ENCODE results near the gene ARL2. TPM values are rescaled to one million over a fixed set of nuclear protein-coding genes. Genes with fewer than 3 reads are reported as not detected.

The ARL2 gene
- total and polyA plus RNA-seq, 2 experiments from 2014 or later: 189 to 230 TPM

DNA sequence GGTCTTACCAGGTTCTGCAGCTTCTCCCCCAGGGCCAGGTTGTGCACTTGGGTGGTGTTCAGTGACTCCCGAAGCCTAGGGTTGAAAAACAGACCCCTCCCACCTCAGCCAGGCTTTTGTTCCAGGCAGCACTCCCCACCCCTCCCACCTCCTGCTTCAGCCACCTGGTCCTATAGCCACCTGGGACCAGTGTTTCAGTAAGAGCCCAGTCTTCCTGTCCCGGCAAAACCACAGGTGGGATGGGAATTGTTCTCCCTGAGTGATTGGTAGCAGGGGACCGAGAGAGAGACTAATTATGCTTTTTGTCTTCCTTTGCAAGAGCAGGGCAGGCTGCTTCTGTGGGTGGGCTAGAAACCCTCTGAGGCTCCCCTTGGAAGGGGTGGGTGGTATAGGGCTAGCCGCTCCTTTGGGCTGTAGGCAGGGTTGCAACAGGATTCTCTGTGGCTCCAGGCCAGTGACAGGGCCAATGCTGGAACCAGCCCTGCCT, 52.9 kb downstream of the ARL2 start:
- Histone ChIP-seq H3K9me3 (ENCODE audit: low read depth) (no peaks in the 10 kb centered on the region), H3K27me3 (no peaks in the 10 kb centered on the region), H3K36me3 (no peaks in the 10 kb centered on the region), H3K4me1 (ENCODE audit: low read depth) (peaks cover 24% of the 10 kb centered on the region), H3K27ac (peak overlapping the region; percentile 80), H3K4me3 (no peak overlapping the region)
- TF ChIP-seq, protein P1, sequence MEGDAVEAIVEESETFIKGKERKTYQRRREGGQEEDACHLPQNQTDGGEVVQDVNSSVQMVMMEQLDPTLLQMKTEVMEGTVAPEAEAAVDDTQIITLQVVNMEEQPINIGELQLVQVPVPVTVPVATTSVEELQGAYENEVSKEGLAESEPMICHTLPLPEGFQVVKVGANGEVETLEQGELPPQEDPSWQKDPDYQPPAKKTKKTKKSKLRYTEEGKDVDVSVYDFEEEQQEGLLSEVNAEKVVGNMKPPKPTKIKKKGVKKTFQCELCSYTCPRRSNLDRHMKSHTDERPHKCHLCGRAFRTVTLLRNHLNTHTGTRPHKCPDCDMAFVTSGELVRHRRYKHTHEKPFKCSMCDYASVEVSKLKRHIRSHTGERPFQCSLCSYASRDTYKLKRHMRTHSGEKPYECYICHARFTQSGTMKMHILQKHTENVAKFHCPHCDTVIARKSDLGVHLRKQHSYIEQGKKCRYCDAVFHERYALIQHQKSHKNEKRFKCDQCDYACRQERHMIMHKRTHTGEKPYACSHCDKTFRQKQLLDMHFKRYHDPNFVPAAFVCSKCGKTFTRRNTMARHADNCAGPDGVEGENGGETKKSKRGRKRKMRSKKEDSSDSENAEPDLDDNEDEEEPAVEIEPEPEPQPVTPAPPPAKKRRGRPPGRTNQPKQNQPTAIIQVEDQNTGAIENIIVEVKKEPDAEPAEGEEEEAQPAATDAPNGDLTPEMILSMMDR (IDR thresholded peaks at IDR 0.05; ENCODE audit: low read depth, low read length): no peak
- DNase-seq (ENCODE audit: low read depth in 1 of 2, low spot score in 1 of 2): no peak

DNA sequence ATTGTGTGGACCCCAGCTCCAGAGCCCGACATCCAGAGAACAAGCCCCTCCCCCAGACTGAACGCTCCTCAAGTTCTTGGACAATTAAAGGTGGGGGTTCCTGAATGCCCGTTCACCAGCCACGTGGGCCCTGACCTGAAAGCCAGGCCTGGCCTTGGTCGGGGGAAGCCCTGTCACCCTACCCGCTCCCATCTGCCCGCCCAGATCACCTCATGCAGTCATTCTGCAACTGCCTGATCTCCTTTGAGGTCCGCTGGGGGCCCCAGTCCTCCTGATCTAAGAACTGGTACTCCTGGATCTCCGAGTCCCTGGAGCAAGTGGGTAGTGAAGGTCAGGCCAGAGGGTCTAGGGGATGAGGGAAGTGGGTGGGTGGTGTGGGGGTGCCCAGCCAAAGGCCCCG, 53.5 kb downstream of the ARL2 start:
- Histone ChIP-seq H3K4me1 (ENCODE audit: low read depth) (peaks cover 24% of the 10 kb centered on the region), H3K4me3 (no peak overlapping the region), H3K9me3 (ENCODE audit: low read depth) (no peaks in the 10 kb centered on the region), H3K27ac (peak overlapping the region; percentile 80), H3K36me3 (no peaks in the 10 kb centered on the region), H3K27me3 (no peaks in the 10 kb centered on the region)
- no peak for DNase-seq (ENCODE audit: low read depth in 1 of 2, low spot score in 1 of 2)
- TF ChIP-seq, protein P1 (IDR thresholded peaks at IDR 0.05; ENCODE audit: low read depth, low read length): no peak

DNA sequence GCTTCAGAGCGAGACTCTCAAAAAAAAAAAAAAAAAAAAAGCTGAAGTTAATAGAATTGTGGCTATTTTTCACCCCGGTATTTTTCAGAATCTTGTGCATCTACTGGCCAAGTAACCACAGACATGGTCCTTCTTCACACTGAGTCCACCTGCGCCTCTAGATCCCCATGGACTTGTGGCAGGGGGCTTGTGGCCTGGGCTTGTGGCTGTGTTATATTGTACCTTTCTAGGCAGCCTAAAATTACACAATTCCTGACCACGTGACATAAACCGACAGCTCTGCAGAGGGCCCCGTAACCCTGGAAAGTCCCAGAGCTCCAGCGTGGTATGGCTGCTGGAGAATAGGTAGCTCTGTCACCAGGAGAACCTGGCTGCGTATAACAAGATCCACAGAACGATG, 55.3 kb downstream of the ARL2 start:
- Histone ChIP-seq H3K27me3 (no peaks in the 10 kb centered on the region), H3K9me3 (ENCODE audit: low read depth) (no peaks in the 10 kb centered on the region), H3K4me3 (no peak overlapping the region), H3K27ac (no peak overlapping the region), H3K4me1 (ENCODE audit: low read depth) (peaks cover 24% of the 10 kb centered on the region), H3K36me3 (no peaks in the 10 kb centered on the region)
- peak in 1 of 2 donors; percentile 8 for DNase-seq (ENCODE audit: low read depth in 1 of 2, low spot score in 1 of 2)
- TF ChIP-seq, protein P1 (IDR thresholded peaks at IDR 0.05; ENCODE audit: low read depth, low read length): no peak

Other genes with a start within 250 kb of the ARL2 start
- gene SF1, start 235.6 kb upstream of the ARL2 start, total RNA-seq: 168 and 360 TPM in 2 replicates
- 143 and 233 TPM in 2 replicates for gene SF1, start 235.6 kb upstream of the ARL2 start, polyA plus RNA-seq
- 24.3 and 35.9 TPM in 2 replicates for gene MAP4K2, start 210.9 kb upstream of the ARL2 start, total RNA-seq
- gene MAP4K2, start 210.9 kb upstream of the ARL2 start, polyA plus RNA-seq: 16.1 and 31.1 TPM in 2 replicates
- 26.7 and 27.7 TPM in 2 replicates for gene MEN1, start 203.6 kb upstream of the ARL2 start, total RNA-seq
- gene MEN1, start 203.6 kb upstream of the ARL2 start, polyA plus RNA-seq: 57.5 and 62.1 TPM in 2 replicates
- gene CDC42BPG, start 169.5 kb upstream of the ARL2 start, total RNA-seq: 4.6 and 10.1 TPM in 2 replicates
- gene CDC42BPG, start 169.5 kb upstream of the ARL2 start, polyA plus RNA-seq: 2.2 and 3.5 TPM in 2 replicates
- gene EHD1, start 135.5 kb upstream of the ARL2 start, total RNA-seq: 119 and 160 TPM in 2 replicates
- gene EHD1, start 135.5 kb upstream of the ARL2 start, polyA plus RNA-seq: 57.4 and 70.0 TPM in 2 replicates
- 33.9 and 36.2 TPM in 2 replicates for gene ATG2A, start 97.0 kb upstream of the ARL2 start, total RNA-seq
- gene ATG2A, start 97.0 kb upstream of the ARL2 start, polyA plus RNA-seq: 8.1 and 13.3 TPM in 2 replicates
- 26.2 and 29.2 TPM in 2 replicates for gene PPP2R5B, start 89.5 kb upstream of the ARL2 start, total RNA-seq
- 29.2 and 30.7 TPM in 2 replicates for gene PPP2R5B, start 89.5 kb upstream of the ARL2 start, polyA plus RNA-seq
- not detected in 2 replicates for gene GPHA2, start 78.3 kb upstream of the ARL2 start, total RNA-seq
- gene GPHA2, start 78.3 kb upstream of the ARL2 start, polyA plus RNA-seq: 0.60 TPM in 1 of 2 replicates, not detected in the other
- gene MAJIN, start 42.1 kb upstream of the ARL2 start, total RNA-seq: not detected in 2 replicates
- gene MAJIN, start 42.1 kb upstream of the ARL2 start, polyA plus RNA-seq: 0.06 TPM in 1 of 2 replicates, not detected in the other
- gene BATF2, start 17.2 kb upstream of the ARL2 start, total RNA-seq: 0.21 and 0.25 TPM in 2 replicates
- gene BATF2, start 17.2 kb upstream of the ARL2 start, polyA plus RNA-seq: not detected in 2 replicates
- gene SNX15, start 13.3 kb downstream of the ARL2 start, total RNA-seq: 24.5 and 33.0 TPM in 2 replicates
- gene SNX15, start 13.3 kb downstream of the ARL2 start, polyA plus RNA-seq: 38.4 and 41.3 TPM in 2 replicates
- 22.3 and 24.6 TPM in 2 replicates for gene SAC3D1, start 27.1 kb downstream of the ARL2 start, total RNA-seq
- 23.6 and 32.7 TPM in 2 replicates for gene SAC3D1, start 27.1 kb downstream of the ARL2 start, polyA plus RNA-seq
- 2.3 TPM in 1 of 2 replicates, not detected in the other for gene NAALADL1, start 44.4 kb downstream of the ARL2 start, total RNA-seq
- gene NAALADL1, start 44.4 kb downstream of the ARL2 start, polyA plus RNA-seq: 0.59 and 0.84 TPM in 2 replicates
- 14.6 and 18.1 TPM in 2 replicates for gene CDCA5, start 69.9 kb downstream of the ARL2 start, total RNA-seq
- gene CDCA5, start 69.9 kb downstream of the ARL2 start, polyA plus RNA-seq: 14.2 and 21.7 TPM in 2 replicates
- gene ZFPL1, start 70.1 kb downstream of the ARL2 start, total RNA-seq: 56.3 and 68.0 TPM in 2 replicates
- 57.4 and 72.2 TPM in 2 replicates for gene ZFPL1, start 70.1 kb downstream of the ARL2 start, polyA plus RNA-seq
- gene VPS51, start 82.1 kb downstream of the ARL2 start, total RNA-seq: 620 and 755 TPM in 2 replicates
- 77.9 and 103 TPM in 2 replicates for gene VPS51, start 82.1 kb downstream of the ARL2 start, polyA plus RNA-seq
- 186 and 295 TPM in 2 replicates for gene TM7SF2, start 97.7 kb downstream of the ARL2 start, total RNA-seq
- 197 and 277 TPM in 2 replicates for gene TM7SF2, start 97.7 kb downstream of the ARL2 start, polyA plus RNA-seq
- gene ZNHIT2, start 103.5 kb downstream of the ARL2 start, total RNA-seq: 22.6 and 31.8 TPM in 2 replicates
- gene ZNHIT2, start 103.5 kb downstream of the ARL2 start, polyA plus RNA-seq: 19.5 and 32.8 TPM in 2 replicates
- 882 and 1,183 TPM in 2 replicates for gene FAU, start 108.0 kb downstream of the ARL2 start, total RNA-seq
- 398 and 546 TPM in 2 replicates for gene FAU, start 108.0 kb downstream of the ARL2 start, polyA plus RNA-seq
- gene MRPL49, start 108.2 kb downstream of the ARL2 start, total RNA-seq: 99.3 and 122 TPM in 2 replicates
- 78.2 and 90.4 TPM in 2 replicates for gene MRPL49, start 108.2 kb downstream of the ARL2 start, polyA plus RNA-seq
- 15.9 and 16.8 TPM in 2 replicates for gene SYVN1, start 120.4 kb downstream of the ARL2 start, total RNA-seq
- gene SYVN1, start 120.4 kb downstream of the ARL2 start, polyA plus RNA-seq: 13.9 and 16.2 TPM in 2 replicates
- gene SPDYC, start 156.1 kb downstream of the ARL2 start, total RNA-seq: 0.24 TPM in 1 of 2 replicates, not detected in the other
- gene SPDYC, start 156.1 kb downstream of the ARL2 start, polyA plus RNA-seq: not detected in 2 replicates
- gene CAPN1, start 167.8 kb downstream of the ARL2 start, total RNA-seq: 131 and 185 TPM in 2 replicates
- 118 and 156 TPM in 2 replicates for gene CAPN1, start 167.8 kb downstream of the ARL2 start, polyA plus RNA-seq
- gene POLA2, start 247.8 kb downstream of the ARL2 start, total RNA-seq: 20.3 and 21.2 TPM in 2 replicates
- 20.3 and 31.7 TPM in 2 replicates for gene POLA2, start 247.8 kb downstream of the ARL2 start, polyA plus RNA-seq